ENCODE data around the gene SYPL1. TPM values are rescaled to one million over a fixed set of nuclear protein-coding genes. Genes with fewer than 3 reads are reported as not detected.

Gene SYPL1
- polyA plus RNA-seq, 3 donors = 40.4 to 53.5 (median 42.3) TPM

DNA sequence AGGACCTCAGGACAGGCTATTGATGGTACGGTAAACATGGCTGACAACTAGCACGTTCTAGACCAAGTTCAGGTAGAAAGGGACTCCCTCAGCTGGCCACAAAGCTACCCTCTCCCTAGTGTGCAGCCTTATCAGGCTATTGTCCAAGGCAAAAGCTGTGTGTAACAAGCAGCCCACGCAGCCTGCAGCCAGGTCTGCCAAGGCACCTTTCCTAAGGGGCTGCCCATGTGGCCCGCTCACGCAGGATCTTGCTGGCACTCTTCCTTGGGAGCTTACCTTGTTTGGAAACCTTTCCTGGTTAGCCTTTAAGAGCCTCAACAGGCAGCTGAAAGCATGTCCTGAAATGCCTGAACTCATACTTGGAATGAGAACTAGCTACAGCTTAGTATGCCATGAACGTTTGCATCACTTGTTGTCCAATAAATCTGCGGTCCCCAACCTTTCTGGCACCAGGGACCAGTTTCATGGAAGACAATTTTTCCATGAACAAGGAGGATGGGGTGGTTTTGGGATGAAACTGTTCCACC, 51.7 kb downstream of the SYPL1 start:
- H3K27ac ChIP-seq (ENCODE audit: low read depth, low read length) = no peak overlapping the region
- WGBS, 3 donors = 90 to 96% (median 91%) methylated on average over 7 of the region's 7 CpGs

DNA sequence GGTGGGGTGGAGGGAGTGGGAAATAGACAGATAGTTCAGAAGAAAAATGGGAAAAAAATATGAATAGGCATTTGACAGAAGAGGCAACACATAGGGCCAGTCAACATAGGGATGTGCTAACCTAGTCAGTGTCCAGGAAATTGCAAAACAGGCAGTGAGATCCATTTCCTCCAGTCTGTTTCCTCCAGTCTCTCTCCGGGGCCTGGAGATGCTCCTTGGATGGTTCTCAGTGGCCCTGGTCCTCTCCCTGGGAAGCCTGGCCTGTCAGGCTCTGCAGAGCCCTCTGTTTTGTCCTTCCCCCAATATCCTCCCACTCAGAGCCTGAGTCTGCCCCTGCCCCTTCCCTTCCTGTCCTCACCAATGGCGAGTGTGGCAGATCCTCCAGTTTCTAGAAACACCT, 52.6 kb downstream of the SYPL1 start:
- WGBS, 3 donors = 46 to 90% (median 68%) methylated on average over 2 of the region's 2 CpGs
- H3K27ac ChIP-seq (ENCODE audit: low read depth, low read length) = no peak overlapping the region

DNA sequence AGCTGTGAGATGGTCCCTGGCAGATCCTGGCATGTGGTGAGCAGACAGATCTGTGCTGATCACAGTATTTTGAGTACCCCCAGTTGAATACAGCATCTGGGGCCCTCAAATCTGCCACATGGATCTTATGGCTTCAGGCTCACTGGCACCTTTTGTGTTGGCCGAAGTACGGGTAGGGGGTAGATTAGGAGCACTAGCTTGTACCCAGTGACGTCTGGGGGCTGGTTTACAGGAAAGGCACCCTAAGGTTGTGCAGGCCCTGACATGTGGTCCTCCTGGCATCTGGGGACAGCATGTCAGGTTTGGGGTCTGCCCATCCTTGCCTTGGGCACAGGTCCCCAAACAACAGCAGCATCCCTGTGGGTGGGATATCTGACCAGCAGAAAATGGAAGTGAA, 53.2 kb downstream of the SYPL1 start:
- no peak overlapping the region for H3K27ac ChIP-seq (ENCODE audit: low read depth, low read length)
- 90 to 95% (median 94%) methylated on average over 3 of the region's 3 CpGs for WGBS, 3 donors

DNA sequence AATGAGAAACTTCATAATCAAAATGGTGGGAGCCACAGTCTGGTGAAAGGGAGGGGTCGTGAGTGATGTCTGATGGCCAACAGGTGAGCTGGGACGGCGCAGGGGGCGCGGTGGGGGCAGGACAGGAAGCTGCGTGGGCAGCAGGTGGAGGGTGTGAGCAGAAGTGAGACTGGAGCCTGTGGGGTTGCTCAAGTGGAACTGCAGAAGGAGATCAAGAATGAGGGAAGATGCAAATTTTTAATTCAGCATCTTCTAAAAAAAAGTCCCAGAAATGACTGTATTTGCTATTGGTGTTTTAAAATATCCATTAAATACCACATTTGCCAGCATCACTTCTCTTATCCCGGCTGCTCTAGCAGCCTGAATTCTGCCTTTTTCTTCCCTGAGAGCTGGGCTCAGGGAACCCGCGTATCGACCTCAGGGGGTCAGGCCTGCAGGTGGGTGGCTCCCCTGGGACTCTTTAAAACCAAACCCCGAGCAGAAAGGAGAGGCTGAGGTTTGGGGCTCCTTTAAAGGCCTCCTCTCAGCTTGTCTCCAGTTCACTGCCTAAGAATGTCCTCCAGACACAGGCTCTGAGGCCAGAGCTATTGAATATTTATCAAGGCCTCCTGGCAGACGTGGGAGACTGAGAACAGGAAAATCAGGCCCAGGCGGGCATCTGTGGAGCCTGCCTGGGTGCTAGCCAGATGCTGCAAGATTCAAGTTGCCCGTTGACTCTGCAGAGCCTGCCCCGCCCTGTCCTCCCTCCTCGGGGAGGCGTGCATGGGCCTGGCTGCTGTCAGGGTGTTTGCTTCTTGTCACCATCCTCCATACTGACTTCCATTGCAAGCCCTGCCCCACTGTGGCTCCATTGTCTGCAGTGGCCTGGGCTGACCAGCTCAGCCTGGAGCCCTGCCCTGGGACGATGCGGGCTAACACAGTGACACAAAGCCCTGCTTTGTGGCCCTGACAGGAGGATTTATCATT, 53.9 kb downstream of the SYPL1 start:
- WGBS, 3 donors = 53 to 68% (median 68%) methylated on average over 19 of the region's 19 CpGs
- no peak overlapping the region for H3K27ac ChIP-seq (ENCODE audit: low read depth, low read length)

DNA sequence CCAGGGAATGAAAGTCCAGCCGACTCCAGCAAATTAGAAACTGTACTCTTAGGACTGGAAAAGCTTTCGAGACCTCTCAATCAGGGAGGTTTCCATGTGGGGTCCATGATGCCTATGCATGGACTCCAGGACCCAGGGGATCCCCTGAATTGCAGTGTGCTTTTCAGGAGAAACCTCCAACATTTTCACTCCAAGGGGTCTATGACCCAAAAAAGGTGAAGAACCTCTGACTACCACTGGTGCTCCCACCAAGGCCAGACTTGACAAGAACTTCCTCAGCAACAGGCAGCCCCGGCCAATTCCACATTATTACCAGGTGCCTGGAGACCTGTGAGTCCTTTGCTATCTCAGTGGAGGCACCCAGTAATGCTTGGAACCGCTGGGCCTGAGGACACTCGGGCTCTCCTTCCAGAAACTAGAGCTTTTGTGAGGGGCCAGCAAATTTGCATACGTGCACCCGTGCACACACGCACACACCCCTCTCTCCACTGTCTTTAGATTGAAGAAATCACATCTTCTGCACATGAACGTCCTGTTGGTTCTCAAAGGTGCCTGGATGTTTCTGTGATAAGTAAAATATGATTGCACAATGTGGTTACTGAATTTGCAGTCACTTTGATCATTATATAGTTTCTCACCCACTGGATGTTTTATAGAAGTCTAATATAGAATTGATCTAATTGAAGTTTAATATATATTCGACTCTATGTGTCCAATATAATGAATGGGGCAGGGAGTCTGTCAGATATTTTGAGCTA, 54.7 kb downstream of the SYPL1 start:
- 70 to 73% (median 70%) methylated on average over 10 of the region's 10 CpGs for WGBS, 3 donors

DNA sequence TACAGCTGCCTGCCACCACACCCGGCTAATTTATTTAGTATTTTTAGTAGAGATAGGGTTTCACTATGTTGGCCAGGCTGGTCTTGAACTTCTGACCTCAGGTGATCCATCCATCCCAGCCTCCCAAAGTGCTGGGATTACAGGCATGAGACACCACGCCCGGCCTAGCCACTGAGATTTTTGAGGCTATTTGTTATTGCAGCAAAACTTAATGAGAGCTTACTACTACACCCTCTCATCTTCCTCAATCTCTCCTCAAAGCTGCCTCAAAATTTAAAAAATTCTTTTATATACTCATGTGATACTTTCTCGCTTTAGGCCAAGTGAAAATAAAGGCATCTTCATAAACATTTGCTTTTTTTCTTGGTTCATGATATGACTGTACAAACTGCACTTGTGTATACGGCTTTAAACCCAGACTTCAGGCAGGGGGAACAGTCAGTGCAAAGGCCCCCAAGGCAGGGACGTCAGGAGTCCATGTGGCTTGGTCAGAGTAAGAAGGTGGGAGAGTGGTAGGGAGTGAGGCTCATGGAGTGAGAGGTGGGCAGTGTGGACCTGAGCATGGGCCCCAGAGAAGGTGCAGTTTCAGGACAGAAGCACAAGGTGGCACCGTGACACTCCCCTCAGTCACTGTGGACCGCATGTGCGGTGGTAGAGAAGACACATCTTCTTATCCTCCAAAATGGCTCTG, 55.5 kb downstream of the SYPL1 start:
- 43 to 54% (median 44%) methylated on average over 9 of the region's 9 CpGs for whole genome bisulfite sequencing, 3 donors
- H3K27ac ChIP-seq (ENCODE audit: low read depth, low read length) = no peak overlapping the region

More for the DNA sequence above, 54.7 kb downstream of the SYPL1 start:
- H3K27ac ChIP-seq (ENCODE audit: low read depth, low read length) = no peak overlapping the region

DNA sequence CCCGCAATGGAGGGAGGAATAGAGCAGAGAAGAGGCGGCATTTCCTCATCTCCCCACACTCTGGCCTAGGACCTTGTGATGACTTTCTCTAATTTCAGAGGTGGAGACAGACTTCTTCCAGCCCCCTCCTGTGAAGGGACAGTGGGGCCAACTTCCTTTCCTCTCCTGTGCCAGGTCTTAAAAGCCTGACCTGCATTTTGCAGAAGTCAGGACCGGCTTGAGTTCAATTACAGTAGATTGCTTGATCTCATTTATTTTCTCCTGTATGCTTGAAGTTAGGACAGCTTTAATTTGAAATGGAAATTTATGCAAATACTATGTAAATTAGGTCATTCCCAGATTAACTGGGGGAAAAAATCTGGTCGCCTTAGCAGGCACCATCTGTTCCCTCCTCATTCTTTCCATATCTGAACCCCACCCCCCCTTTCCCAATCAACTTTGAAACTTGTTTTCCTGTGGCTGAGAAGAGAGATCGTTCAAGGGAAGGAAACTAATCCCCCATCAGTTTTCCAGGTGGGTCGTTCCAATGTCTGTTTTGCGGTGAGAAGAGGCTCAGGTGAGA, 57.1 kb downstream of the SYPL1 start:
- no peak overlapping the region for H3K27ac ChIP-seq (ENCODE audit: low read depth, low read length)
- 81 to 85% (median 81%) methylated on average over 7 of the region's 7 CpGs for WGBS, 3 donors

DNA sequence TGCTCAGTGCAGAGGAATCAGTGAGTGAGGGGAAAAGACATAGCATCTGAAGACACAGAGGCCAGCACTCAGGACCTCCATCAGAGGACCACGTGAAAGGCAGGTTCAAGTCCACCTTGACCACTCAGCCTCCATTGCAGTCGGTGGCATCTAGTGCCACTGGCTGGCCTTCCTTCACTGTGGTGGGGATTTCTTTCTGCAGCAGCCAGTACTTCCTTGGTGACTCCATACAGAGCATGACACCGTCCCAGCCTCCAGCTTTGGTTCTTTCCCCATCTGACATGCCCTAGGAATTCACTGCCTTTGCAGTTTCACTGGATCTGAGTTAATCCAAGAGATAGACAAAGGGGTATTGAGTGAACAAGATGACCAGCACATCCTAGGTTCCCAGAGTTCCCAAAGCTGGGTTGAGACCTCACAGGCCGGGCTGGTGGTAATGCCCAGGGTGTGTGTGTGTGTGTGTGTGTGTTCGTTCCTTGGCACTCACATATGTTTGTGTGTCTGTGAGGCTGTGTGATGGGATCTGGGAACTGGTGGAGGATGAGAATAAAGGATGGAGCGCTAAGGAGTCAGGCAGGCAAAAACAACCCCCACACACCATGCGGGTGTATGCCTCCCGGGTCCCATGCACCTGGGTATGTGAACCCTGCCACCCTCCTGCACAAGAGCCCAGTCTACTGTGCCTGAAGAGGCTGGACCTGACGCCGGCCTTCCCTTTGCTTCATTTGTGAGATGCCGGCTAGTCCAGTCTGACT, 57.8 kb downstream of the SYPL1 start:
- no peak overlapping the region for H3K27ac ChIP-seq (ENCODE audit: low read depth, low read length)
- WGBS, 3 donors = 87 to 95% (median 93%) methylated on average over 11 of the region's 11 CpGs

DNA sequence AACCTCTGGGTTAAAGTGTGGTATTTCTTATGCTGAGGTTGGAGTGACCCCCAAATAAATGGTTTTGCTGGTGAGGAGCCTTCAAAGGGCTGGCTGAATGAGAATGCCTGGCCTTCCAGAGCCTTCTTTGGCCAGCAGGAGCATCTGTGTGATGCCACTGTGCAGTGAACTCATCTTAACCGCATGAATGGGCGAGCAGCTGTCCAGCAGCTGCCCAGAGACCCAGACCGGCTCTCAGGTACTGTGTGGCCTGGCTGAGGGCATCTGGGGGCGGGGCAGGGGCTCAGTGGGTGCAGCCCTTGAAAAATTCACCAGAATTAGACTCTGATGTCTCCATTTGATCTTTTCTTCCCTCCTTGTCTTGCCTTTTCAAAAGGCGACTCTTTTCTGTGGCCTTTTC, 59.0 kb downstream of the SYPL1 start:
- no peak overlapping the region for H3K27ac ChIP-seq (ENCODE audit: low read depth, low read length)
- WGBS, 3 donors = 82 to 93% (median 90%) methylated on average over 5 of the region's 5 CpGs

DNA sequence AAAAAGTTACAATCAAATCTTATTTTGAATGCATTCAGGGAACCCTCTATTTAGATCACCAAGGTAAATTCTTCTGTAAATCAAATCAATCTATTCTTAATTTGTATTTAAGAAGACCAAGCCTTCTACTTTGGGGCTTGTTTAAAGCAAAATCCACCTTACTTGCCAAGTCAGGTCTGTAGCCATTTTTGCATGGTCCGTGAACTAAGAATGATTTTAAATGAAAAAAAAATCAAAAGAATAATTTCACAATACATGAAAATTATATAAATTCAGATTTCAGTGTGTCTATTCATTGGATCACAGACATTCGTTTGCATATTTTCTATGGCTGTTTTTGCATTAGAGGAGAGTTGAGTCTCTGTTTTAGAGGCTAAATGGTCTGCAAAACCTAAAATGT, 59.4 kb downstream of the SYPL1 start:
- no peak overlapping the region for H3K27ac ChIP-seq (ENCODE audit: low read depth, low read length)
- 76 to 92% (median 92%) methylated on average over 2 of the region's 2 CpGs for WGBS, 3 donors

DNA sequence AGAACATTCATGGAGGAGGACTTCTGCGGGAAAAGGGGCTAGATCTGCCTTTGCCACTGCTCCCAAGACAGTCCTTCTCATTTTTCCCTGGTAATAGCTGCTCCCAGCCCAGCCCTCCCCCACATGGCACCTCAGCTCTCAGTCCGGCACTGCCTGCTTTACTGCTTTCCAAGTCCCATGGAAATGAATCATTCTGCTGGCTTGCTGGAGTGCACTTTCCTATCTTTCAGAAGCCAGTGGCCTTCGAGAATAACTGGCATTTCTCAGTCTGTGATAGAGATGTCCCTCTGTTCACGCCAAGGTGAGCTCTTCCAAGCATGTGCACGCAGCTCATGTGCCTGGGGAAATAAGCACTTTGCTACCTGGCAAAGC, 61.4 kb downstream of the SYPL1 start:
- 70 to 76% (median 73%) methylated on average over 5 of the region's 5 CpGs for WGBS, 3 donors
- H3K27ac ChIP-seq (ENCODE audit: low read depth, low read length) = no peak overlapping the region

DNA sequence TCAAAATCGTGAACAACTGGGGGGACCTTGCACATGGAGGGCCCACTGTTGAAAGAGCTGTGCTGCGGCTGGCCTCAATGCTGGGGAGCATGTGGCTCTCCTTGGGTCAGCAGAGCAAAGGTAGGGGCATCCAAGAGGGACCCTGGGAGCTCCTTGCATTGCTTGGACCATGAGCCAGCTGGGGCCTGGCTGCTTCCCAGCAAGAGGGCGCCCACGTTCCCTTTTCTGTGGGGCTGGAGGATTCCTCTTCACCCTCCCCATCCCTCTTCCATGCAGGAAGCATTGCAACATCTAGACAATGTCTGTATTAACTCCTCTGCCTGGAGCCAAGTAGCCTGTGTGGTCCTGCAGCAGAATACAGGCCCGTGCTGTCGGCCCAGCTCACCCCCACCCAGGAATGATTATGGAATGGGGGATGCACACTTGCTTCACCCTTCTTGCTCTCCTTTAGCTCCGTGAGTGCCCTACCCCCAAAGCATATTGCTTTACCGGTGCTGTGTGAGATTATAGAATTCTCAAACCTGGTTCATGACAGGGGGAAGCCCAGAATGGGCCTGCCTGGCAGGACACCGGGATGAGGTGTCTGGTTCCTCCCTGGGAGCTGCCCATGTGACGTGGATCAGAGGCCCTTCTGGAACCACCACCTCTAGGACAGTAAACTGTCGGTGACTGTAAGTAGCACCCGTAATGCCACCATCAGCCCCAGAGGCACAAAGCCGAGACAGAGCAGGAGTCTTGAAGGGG, 61.9 kb downstream of the SYPL1 start:
- 64 to 79% (median 76%) methylated on average over 13 of the region's 13 CpGs for WGBS, 3 donors
- no peak overlapping the region for H3K27ac ChIP-seq (ENCODE audit: low read depth, low read length)

DNA sequence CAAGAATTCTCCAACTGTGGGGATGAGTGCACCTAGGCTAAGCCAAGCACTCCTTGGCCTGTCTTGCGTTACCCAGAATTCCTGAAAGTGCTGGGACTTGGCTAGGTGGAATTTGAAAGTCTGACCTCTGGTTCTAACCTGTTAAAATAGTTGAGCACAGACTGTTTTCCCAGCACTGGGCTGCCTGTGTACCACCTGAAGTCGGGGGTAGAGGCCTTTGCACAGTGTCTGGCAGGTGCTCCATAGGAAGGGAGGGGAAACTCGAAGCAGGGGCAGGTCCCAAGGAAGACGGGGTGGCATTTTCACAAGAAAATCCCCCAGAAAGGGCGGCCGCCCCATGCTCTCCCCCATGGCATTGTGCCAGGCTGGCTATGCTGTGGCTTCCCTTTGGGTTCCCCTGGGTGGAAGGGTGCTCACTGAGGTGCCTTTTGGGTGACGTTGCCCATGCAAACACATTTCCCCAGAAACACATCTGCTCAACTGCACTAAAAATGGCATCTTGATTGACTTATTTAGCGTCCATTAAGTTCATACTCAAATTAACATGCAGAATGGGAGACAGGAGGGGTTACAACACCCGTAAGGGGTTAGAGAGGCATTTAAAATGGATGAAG, 62.9 kb downstream of the SYPL1 start:
- H3K27ac ChIP-seq (ENCODE audit: low read depth, low read length) = no peak overlapping the region
- WGBS, 3 donors = 85 to 90% (median 88%) methylated on average over 9 of the region's 9 CpGs

DNA sequence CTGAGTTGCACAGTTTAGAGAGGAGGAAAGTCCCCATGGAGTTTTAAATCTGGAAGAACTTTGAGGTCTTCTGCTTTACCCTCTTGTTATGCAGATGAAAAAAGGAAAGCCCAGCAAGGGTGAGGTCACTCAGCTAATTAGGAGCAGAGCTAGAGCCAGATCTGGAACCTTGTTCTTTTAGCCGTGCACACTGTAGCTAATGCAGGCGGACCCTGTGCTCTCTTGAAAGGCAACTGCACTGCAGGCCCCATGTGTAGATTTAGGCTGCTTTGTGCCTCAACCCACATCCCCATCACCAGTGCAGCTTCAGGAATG, 63.4 kb downstream of the SYPL1 start:
- H3K27ac ChIP-seq (ENCODE audit: low read depth, low read length) = no peak overlapping the region
- 91 to 100% (median 95%) methylated on average over 2 of the region's 2 CpGs for WGBS, 3 donors

DNA sequence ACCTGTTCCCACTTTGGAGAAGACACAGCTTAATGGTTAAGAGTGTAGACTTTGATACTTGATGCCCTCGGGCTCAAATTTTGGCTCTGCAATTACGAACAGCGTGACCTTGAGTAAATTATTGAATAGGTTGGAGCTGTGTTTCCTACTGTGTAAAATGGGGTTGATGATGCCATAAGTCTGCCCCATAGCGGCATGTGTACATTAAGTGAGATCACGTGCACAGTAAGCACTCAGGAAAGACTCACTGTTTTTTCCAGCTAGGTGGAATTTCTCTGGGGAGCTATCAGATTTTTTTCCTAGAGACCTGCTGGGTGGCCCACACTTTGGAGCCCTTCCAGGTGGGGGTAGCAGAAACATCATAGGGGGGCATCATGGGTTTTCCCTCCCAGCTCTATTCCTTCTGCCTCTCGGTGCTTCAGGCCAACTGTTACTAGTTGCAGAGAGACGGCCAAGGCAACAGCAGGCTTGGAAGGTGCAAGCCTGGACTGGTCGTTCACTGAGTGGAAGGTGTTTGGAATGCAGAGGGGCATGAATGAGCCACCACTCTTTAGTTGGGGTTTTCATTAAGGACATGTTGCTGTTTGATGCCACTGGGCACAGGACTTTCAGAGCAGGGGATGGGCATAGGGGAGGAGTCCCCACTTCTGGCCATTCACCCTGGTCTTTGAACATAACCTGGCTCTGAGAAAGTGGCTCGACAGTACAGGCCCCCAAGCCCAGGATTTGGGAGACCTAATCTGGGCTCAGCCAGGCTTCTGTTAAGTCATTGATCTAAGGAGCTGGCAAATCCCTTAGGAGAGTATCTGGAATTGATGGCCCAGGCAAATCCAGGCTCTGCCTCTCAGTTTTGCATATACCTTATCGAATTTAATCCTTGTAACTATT, 64.0 kb downstream of the SYPL1 start:
- no peak overlapping the region for H3K27ac ChIP-seq (ENCODE audit: low read depth, low read length)
- WGBS, 3 donors = 80 to 91% (median 89%) methylated on average over 10 of the region's 10 CpGs

DNA sequence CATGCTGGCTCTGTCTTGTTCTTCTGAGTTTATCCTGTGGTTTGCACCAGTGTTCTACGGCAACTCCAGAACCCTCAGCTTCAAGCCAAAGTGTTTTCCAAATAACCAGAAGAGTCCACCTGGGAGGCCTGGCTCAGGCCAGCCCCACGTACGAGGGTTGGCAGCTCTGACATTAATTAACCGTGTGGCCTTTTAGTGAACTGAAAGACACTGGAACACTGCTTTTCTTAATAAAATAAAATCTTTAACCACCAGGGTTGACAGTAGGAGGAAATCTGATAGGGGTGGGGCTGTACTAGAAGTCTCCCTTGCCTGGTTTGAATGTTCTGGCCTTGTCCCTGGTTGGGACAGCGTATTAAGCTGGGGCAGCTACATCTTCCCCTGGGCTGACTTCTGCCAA, 64.9 kb downstream of the SYPL1 start:
- WGBS, 3 donors = 71 to 88% (median 82%) methylated on average over 5 of the region's 5 CpGs
- H3K27ac ChIP-seq (ENCODE audit: low read depth, low read length) = no peak overlapping the region
